Renal pelvis (tissue), 4 donors: ENCODE measurements around the gene GCNT4. TPM values are rescaled to one million over a fixed set of nuclear protein-coding genes. Genes with fewer than 3 reads are reported as not detected.

ENCODE experiments used
- DNase-seq: peaks from one replicate; pipeline ENCODE4 v3.0.0-alpha.2; 2013
- polyA plus RNA-seq, 3 donors: library from polyadenylated mRNA; unstranded; fragments of 120-200 nt; gene quantifications; one replicate each; pipeline ENCODE4 v1.2.1, GENCODE V29; 2013; ENCODE audit not compliant: insufficient read length in 3 of 3

Gene GCNT4
- polyA plus RNA-seq, 3 donors, result 13.3 to 16.1 (median 14.3) TPM

DNA sequence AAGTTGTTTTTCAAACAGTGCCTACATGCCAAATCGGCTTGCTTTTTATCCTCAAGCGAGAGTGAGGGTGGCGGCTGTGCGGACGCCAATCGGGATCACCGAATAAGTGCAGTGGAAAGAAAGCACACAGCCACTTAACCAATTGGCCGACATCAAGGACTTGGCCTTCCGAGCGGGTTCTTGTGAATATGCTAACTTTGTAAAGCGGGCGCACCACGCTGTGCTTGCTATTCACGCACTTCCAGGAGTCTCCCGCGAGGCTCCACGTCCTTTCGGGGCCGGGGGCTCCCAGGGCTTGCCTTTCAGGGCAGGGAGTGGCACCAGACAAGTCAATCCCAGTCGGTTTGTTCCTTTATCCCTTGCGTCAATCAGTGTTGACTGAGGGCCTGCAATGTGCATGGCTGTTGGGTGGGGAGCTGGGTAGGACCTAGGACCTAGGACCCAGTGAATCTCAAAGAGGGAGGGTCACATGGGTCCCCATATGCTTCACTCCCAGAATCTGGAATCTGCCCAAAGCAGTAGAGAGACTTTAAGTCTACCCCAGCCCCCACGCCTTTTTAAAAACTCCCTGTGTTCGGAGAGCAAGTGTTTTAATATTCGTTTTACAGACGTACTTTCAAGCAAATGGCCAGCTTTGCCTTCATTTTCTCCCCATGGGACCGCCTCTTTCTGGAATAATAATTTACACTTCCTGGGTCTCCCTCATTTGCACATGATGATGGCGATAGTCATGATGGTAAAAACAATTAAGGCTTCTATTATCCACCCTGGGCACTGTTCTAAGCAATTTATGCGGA lies 2.0 kb upstream of the GCNT4 start:
- DNase-seq, result peak; percentile 40

DNA sequence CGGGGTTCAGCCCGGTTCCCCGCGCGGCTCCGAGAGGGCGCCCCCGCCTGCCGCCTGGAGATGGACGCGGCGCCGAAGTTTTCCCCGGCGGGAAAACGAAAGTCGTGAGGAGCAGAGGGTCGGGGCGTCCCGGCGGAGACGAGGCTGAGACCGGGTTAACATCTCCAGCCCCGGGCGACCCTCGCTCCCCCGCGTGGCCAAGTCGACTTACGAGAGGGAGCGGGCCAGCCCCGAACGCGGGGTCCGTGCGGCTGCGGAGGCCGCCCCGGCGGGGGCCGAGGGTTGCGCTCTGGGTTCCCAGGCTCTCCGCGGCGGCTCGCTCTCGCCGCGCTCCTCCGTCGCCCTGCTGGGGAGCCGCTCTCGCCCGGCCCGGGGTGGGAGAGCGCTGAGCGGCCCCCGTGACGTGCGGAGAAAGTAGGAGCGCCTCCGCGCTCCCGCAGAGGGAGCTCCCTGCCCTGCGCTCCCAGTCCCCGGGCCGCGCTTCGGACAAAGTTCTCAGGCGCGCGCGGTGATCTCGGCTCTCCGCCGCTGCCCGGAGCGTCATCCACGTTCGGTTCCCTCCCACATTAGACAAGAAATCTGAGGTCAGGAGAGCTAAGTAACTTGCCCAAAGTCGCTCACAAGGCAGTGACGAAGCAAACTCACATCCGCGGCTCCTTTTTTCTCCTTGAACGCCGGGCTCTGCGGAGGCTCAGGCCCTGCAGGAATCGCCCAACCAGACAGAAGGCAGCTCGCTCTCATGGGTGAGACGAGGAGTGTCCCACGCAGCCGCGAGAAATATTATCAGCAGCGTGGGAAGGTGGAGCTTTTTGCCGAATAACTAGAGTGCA lies 1.2 kb upstream of the GCNT4 start:
- peak; percentile 62 for DNase-seq

DNA sequence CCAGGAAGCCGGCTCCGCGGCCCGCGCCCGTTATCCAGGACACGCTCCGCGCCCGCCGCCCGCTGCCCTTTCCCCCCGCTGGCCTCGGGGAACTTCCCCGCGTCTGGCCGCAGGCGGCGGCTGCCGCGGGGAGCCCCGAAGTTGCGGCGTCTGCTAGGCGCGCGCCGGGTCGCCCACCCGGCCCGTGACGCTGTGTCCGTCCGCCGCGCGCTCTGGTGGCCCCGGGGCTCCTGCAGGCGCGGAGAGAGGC lies 621 bp upstream of the GCNT4 start:
- DNase-seq, result no peak

DNA sequence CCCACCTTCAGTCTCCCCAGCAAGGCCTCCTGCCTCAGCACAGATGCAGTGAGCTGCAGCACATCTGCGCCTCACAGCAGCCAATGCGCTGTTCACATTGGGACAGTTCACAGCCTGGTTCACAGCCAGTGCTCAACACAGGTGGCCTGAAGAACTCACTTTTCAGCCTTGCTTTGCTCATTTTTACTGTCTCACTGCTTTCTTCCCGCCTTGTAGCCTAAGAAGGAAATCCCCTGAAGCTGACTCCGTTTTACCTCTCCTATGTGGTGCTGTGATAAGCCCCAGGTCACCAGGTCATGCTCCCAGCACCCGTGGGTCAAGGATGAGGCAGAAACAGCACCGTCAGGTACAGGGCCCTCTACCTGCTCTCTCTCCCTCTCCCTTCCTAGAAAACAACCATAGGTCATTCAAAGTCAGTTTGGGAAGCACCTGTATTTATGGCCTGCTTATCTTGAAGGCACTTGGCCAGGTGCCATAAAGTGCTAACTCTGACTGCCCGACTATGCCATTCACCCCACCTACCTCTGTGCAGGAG lies 1.1 kb downstream of the GCNT4 start:
- DNase-seq, result no peak

DNA sequence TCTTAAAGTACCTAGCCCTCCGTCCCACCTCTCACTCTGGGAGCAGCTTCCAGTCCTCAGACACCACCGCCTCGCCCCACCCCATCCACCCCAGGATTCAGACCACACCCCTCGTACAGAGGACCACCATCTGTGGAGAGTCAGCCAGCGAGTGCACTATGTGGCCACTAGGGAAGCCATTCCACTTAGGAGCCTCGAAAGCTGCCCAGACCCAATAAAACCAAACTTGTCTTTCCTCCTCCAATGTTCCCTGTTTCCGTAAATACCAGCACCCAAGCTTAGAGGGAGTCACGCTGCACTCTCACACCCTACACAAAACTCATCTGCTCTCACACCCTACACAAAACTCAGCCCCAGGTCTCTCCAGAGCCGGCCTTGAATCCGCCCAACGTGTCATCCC lies 1.9 kb downstream of the GCNT4 start:
- no peak for DNase-seq

DNA sequence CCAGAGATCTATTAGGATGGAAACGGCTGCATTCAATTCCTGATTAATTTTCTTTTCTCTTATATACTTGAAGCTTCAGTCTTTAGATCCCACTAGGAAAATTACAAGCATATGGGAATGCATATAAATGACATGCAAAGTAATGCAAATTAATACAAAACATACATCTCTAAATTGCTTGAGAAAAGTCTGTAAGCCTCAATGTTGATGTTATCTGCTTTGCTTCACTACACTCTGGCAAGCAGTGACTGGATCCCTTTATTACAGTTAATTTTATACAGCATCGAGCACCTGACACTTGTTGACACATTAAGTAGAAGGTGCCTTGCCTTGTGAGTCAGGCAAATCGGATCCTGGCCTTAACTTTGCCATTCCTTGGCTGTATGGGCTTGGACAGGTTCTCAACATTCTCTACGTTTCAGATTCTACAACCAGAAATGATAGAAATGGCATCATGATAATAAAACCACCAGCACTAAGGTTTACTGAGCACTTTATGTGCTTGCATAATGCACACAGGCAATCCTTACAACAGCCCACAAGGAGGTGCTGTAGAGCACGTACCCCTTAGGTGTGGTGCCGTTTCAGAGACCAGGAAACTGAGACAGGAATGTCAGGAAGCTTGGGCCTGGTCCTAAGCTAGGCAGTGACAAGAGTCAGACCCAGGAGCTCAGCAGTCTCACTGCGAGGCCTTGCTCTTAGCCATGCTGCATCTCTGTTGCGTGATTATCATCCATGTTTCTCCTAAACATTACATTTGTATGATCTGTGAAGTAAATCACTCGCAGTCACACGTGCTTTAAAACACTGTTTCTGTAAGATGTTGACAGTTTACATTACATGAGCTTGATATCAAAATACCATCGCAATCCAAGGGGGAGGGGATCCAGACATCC lies 2.7 kb downstream of the GCNT4 start:
- peak; percentile 27 for DNase-seq

GRCh38 chr5:75048457-75048953 lies 3.9 kb downstream of the GCNT4 start:
- no peak for DNase-seq

DNA sequence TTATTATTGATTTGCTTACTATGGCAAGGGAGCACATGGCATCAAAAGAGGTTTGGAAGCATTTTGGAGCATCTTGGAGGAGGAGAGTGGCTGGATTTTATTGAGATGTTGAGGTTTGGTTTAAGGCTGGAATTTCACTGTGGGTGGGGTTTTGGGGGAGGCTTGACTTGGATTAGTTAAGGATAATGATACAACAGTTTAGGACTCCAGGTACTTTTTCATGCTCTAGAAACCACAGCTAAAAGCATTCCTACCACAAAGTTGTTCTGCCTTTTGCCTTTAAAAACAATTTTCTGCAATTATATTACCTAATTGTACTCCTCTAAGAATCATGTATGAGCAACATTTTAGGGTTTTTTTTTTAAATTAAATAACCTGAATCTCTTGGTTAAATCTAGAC lies 5.0 kb downstream of the GCNT4 start:
- DNase-seq, result no peak

DNA sequence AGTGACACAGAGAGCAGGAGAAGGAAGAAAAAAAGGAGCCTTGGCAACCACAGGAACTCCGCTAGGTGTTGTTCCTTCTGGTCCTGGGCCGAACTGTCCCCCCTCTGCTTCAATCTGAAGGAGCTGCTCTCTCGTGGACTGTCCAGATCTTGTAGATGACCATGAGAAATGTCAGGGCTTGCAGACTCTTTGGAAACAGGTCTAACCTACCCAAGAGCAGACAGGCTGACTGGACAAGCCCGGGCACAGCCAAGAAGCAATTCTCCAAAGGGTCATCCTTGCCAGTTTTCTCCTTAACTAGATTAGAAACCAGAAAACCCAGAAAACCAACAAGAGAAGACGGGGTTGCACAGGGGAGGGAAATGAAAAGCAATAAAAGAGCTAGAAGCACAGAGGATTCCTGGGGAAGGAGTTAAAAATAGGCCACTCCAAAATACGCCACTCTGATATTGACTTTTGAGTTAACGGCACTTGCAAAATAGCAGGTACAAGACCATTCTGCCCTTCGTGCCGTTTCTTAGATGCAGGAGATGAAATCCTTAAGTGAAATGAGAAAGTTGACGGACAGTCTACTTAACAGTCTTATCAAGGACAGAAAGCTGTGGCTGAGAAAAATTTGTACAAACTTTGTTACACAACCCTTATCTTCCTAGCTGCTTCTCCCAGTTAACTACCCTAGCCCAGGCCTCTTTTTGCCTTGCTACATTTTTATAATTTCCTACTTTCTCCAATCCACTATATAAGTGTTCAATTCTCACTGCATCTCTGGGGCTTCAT lies 5.8 kb downstream of the GCNT4 start:
- no peak for DNase-seq

DNA sequence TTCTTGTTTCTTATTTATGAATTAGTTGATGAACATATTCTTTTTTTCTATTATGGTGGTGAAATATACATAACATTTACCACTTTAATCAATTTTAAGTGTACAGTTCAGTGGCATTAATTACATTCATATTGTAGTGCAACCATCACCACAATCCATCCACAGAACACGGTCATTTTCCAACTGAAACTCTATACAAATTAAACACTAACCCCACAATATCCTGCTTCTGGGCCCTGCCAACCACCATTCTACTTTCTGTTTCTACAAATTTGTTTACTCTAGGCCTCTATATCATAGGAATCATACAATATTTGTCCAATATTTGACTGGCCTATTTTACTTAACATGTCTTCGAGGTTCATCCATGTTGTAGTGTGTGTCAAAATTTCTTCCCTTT lies 7.3 kb downstream of the GCNT4 start:
- DNase-seq, result no peak

- DNase-seq, result no peak
Measured at GRCh38 chr5:75044406-75044805, 8.0 kb downstream of the GCNT4 start.

- no peak for DNase-seq
Measured at GRCh38 chr5:75043633-75044264, 8.6 kb downstream of the GCNT4 start.

DNA sequence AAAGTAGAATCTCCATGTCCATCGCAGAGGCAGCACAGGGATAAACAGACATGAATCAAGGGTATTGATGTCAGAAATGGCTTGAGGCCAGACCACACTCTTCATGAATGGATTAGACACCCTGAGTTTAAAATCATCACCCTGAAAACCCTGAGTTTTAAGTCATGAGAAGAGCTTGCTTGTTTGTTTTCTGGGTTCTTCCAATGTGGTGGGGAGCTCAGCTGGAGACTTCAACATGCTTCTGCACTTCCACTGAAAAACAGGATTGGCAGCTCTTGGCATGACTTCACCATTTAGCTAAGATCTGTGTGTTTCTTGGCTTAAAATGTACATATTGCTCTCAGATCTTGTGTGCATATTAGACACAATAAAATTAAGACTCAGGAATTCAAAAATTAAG lies 9.8 kb downstream of the GCNT4 start:
- DNase-seq, result no peak

DNA sequence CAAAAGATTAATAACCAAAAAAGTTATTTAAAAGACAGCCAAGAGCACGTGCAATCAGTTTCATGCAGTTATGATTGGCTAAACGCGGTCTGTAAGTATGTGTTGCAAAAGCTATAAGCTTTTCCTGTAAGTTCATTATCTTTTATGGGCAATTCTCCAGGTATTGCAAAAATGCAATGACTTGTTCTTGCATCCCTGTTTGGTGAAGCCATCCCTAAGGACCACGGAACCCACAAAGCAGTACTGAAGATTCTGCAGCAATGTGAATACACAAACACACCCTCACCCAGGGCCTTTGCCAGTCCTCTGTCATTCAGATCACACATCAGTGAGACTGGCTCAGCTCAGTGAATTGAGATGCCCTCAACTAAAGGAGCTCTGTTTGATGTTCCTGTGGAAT lies 11.4 kb downstream of the GCNT4 start:
- no peak for DNase-seq

- DNase-seq, result peak; percentile 29
Measured at GRCh38 chr5:75037106-75037505, 15.3 kb downstream of the GCNT4 start.

GRCh38 chr5:75034137-75034739 lies 18.1 kb downstream of the GCNT4 start:
- no peak for DNase-seq

DNA sequence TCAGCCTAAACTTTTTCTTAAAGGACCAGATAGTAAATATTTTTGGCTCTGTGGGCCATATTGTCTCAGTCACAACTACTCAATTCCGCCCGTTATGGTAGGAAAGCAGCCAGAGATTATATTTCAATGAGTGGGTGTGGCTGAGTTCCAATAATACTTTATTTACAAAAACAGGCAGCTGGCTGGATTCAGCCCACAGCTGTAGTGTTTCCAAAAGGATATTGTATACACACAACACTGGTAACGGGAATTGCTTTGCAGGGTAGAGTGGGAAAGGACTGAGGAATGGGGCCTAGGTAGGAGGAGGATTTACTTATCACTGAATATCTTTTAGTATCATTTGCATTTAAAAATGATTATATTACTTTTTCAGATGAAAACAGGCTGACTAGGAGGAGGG lies 21.0 kb downstream of the GCNT4 start:
- no peak for DNase-seq

DNA sequence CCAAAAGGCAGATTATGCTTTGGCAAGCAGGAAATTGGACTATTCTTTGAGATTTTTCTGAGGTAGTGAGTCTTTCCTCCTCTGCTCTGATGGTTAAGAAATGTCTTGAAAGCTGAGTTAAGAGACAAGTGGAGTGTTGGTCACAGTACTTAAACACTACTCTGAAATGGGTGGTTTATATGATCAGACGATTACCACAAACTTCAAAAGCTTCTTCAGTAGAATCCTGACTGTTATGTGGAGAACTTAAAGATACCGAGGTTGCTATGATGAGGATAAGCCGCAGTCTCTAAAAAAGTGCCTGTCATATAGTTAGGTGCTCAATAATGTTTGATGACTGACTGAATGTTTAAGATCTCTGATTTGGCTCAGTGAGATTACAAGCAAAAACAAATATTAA lies 24.3 kb downstream of the GCNT4 start:
- no peak for DNase-seq

GRCh38 chr5:75023368-75024159 lies 28.8 kb downstream of the GCNT4 start:
- no peak for DNase-seq

DNA sequence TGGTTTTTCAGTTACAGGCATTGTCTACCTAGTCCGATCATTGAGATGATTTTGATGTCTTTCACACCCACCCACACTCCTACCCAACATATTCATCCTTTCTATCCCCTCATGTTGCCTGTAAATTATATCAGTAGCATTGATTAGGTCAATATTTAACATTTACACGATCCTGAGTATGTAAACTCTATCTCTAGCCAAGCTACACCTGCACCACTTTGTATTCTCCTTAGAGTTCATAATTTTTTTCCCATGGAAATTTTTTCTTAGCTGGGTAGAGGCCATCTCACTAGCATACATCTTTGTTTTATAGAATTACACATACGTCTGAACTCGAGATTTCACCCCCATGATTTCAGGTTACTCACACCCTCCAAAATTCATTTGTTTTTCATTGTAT lies 30.6 kb downstream of the GCNT4 start:
- no peak for DNase-seq
